ENCODE measurements around the gene ZFYVE27.
"Not testable (repeated sequence)": the region's sequence is repeated elsewhere in the genome, so short reads cannot be mapped to it uniquely, and the experiment has no call there.

- TF ChIP-seq CTCF, POLR2A (IDR thresholded peaks at IDR 0.05): not testable (repeated sequence)
Observed at GRCh38 chr10:97698072-97698655, 38.8 kb upstream of the ZFYVE27 start.

Measured in esophagus squamous epithelium (tissue), 4 donors.